Inflammatory macrophage treated with lipopolysaccharide for 1 hour (primary cell): ENCODE measurements around the gene PUSL1.

Source experiments
- DNase-seq, 2 donors: peaks; one replicate each; pipeline ENCODE4 v3.0.0-alpha.2; 2020 to 2022

The PUSL1 gene

GRCh38 chr1:1326075-1326605 is 17.7 kb downstream of the PUSL1 start:
- no peak for DNase-seq

- no peak for DNase-seq
Measured at GRCh38 chr1:1327291-1327690, 18.9 kb downstream of the PUSL1 start.

GRCh38 chr1:1328254-1328653 is 19.9 kb downstream of the PUSL1 start:
- DNase-seq, result no peak

- no peak for DNase-seq
Measured at GRCh38 chr1:1329304-1330210, 21.2 kb downstream of the PUSL1 start.

GRCh38 chr1:1330366-1331067 is 22.1 kb downstream of the PUSL1 start:
- no peak for DNase-seq

- DNase-seq, result no peak
Measured at GRCh38 chr1:1331068-1331965, 22.9 kb downstream of the PUSL1 start, which contains the start of gene TAS1R3. TSS of gene TAS1R3 (plus strand) at chr1:1331280. CDS start at chr1:1331346, 66 bp downstream.

GRCh38 chr1:1332031-1332755 is 23.8 kb downstream of the PUSL1 start:
- no peak for DNase-seq

GRCh38 chr1:1332774-1333480 is 24.5 kb downstream of the PUSL1 start:
- DNase-seq, result no peak

GRCh38 chr1:1333551-1334241 is 25.3 kb downstream of the PUSL1 start:
- no peak for DNase-seq

- no peak for DNase-seq
Measured at GRCh38 chr1:1334835-1335234, 26.4 kb downstream of the PUSL1 start.

- no peak for DNase-seq
Measured at GRCh38 chr1:1335283-1335682, 26.9 kb downstream of the PUSL1 start.

- no peak for DNase-seq
Measured at GRCh38 chr1:1335792-1336248, 27.4 kb downstream of the PUSL1 start.

GRCh38 chr1:1336446-1336845 is 28.0 kb downstream of the PUSL1 start:
- no peak for DNase-seq

GRCh38 chr1:1336931-1337792 is 28.8 kb downstream of the PUSL1 start:
- no peak for DNase-seq

- DNase-seq, result no peak
Measured at GRCh38 chr1:1337793-1338147, 29.4 kb downstream of the PUSL1 start.

GRCh38 chr1:1338278-1338677 is 29.9 kb downstream of the PUSL1 start:
- no peak for DNase-seq

GRCh38 chr1:1340185-1340584 is 31.8 kb downstream of the PUSL1 start:
- no peak for DNase-seq

- DNase-seq, result no peak
Measured at GRCh38 chr1:1340791-1341548, 32.6 kb downstream of the PUSL1 start.

GRCh38 chr1:1341549-1342021 is 33.2 kb downstream of the PUSL1 start:
- DNase-seq, result no peak
